Activated CD8-positive, alpha-beta memory T cell treated with anti-CD3 and anti-CD28 coated beads for 24 hours (primary cell): ENCODE results near the gene RBM34.
"Not testable (repeated sequence)": the region's sequence is repeated elsewhere in the genome, so short reads cannot be mapped to it uniquely, and the experiment has no call there.

ENCODE experiments used
- DNase-seq: peaks from one replicate; pipeline ENCODE4 v3.0.0-alpha.2; 2020

RBM34 gene

GRCh38 chr1:235090406-235091069 is 70.5 kb downstream of the RBM34 start:
- no peak for DNase-seq

GRCh38 chr1:235088907-235089306 is 72.1 kb downstream of the RBM34 start:
- DNase-seq = no peak

- no peak for DNase-seq
Observed at GRCh38 chr1:235088430-235088829, 72.6 kb downstream of the RBM34 start.

- DNase-seq = no peak
Observed at GRCh38 chr1:235087906-235088305, 73.1 kb downstream of the RBM34 start.

DNA sequence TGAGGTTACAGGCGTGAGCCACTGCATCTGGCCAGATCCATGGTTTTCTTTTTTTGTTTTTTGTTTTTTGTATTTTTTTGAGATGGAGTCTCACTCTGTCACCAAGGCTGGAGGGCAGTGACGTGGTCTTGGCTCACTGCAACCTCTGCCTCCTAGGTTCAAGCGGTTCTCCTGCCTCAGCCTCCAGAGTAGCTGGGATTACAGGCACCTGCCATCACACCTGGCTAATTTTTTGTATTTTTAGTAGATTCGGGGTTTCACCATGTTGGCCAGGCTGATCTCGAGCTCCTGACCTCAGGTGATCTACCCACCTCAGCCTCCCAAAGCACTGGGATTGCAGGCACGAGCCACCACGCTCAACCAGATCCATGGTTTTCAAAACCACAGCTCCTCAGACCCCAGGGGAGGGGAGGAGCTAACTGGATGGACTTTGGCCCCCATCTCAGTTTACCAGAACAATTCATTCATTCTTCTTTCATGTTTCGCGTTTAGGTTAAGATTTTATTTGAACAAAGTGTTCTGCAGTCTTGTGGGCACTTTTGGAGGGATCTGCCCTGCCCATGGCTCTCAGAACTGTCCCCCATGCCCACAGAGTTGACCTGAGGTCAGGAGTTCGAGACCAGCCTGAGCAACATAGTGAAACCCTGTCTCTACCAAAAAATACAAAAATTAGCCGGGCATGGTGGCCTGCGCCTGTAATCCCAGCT is 75.5 kb downstream of the RBM34 start:
- not testable (repeated sequence) for DNase-seq
